ENCODE measurements around the gene LRTM1. TPM values are rescaled to one million over a fixed set of nuclear protein-coding genes. Genes with fewer than 3 reads are reported as not detected.

LRTM1 gene
- total RNA-seq, 1 experiment from 2014 or later, result not detected

- no peak for DNase-seq (ENCODE audit: low read depth, low spot score)
- TF ChIP-seq REST (IDR thresholded peaks at IDR 0.05; ENCODE audit: low read depth), result no peak
- no peaks in the 10 kb centered on the region for H4K20me1 ChIP-seq (ENCODE audit: insufficient read depth)
- H3K9ac ChIP-seq (ENCODE audit: low read length), result no peak overlapping the region
- no peak overlapping the region for H3K4me3 ChIP-seq (replicated peaks in 1 of 2; ENCODE audit: low read depth in 1 of 2, low read length in 2 of 2)
- no peaks in the 10 kb centered on the region; a peak in 2 of 4 replicates for H3K9me3 ChIP-seq (ENCODE audit: control insufficient read depth in 1 of 2, insufficient read depth in 1 of 2, low read depth in 1 of 2, low read length in 2 of 2)
- H3K27me3 ChIP-seq (ENCODE audit: insufficient read depth, low read length), result no peaks in the 10 kb centered on the region
- no peaks in the 10 kb centered on the region for H3K4me1 ChIP-seq (ENCODE audit: control insufficient read depth in 1 of 2, insufficient read depth in 2 of 2, low read length in 2 of 2)
- POLR2A ChIA-PET, result no interaction called here
- no peak overlapping the region for H3K4me2 ChIP-seq (ENCODE audit: low read length)
- RAD21 ChIA-PET (ENCODE audit: low non-redundant PET in 1 of 2, low total read pairs in 2 of 2, uncharacterized antibody in 2 of 2, unreplicated experiment in 2 of 2), result no interaction called here
- no peaks in the 10 kb centered on the region for H3K79me2 ChIP-seq (ENCODE audit: insufficient read depth, low read length)
- no peak overlapping the region for H2AFZ ChIP-seq (ENCODE audit: low read depth, low read length, poor library complexity, severe bottlenecking)
- no peak overlapping the region for H3K27ac ChIP-seq (ENCODE audit: low read depth, low read length)
- intact Hi-C loops (cut with micrococcal nuclease), result no loop called here
- CTCF ChIA-PET, result no interaction called here
- H3K36me3 ChIP-seq (ENCODE audit: control insufficient read depth in 1 of 2, insufficient read depth in 2 of 2, low read length in 2 of 2), result no peaks in the 10 kb centered on the region
- ATAC-seq, result no peak
- no peaks in the 10 kb centered on the region for H3K9me2 ChIP-seq (ENCODE audit: insufficient read depth)
- BruUV-seq (replicated peaks), result no TSS peak
Measured at GRCh38 chr3:54906763-54907162, 21.1 kb downstream of the LRTM1 start.

- no peak overlapping the region for H3K9ac ChIP-seq (ENCODE audit: low read length)
- ATAC-seq, result no peak
Measured at GRCh38 chr3:54905920-54906319, 21.9 kb downstream of the LRTM1 start.

More at GRCh38 chr3:54905920-54906319, 21.9 kb downstream of the LRTM1 start:
- H3K9me2 ChIP-seq (ENCODE audit: insufficient read depth), result no peaks in the 10 kb centered on the region
- ChIA-PET RAD21 (ENCODE audit: low non-redundant PET in 1 of 2, low total read pairs in 2 of 2, uncharacterized antibody in 2 of 2, unreplicated experiment in 2 of 2) (no interaction called here), POLR2A (no interaction called here), CTCF (no interaction called here)
- H3K27ac ChIP-seq (ENCODE audit: low read depth, low read length), result no peak overlapping the region
- no TSS peak for BruUV-seq (replicated peaks)
- no peak overlapping the region for H2AFZ ChIP-seq (ENCODE audit: low read depth, low read length, poor library complexity, severe bottlenecking)
- peaks cover 0 to 5% of the 10 kb centered on the region in 2 experiments; a peak in 2 of 4 replicates for H3K9me3 ChIP-seq (ENCODE audit: control insufficient read depth in 1 of 2, insufficient read depth in 1 of 2, low read depth in 1 of 2, low read length in 2 of 2)
- no peaks in the 10 kb centered on the region for H3K4me1 ChIP-seq (ENCODE audit: control insufficient read depth in 1 of 2, insufficient read depth in 2 of 2, low read length in 2 of 2)
- H3K79me2 ChIP-seq (ENCODE audit: insufficient read depth, low read length), result no peaks in the 10 kb centered on the region
- H3K36me3 ChIP-seq (ENCODE audit: control insufficient read depth in 1 of 2, insufficient read depth in 2 of 2, low read length in 2 of 2), result no peaks in the 10 kb centered on the region
- no peak overlapping the region for H3K4me2 ChIP-seq (ENCODE audit: low read length)
- no peak for DNase-seq (ENCODE audit: low read depth, low spot score)
- intact Hi-C loops (cut with micrococcal nuclease), result no loop called here
- H3K4me3 ChIP-seq (replicated peaks in 1 of 2; ENCODE audit: low read depth in 1 of 2, low read length in 2 of 2), result no peak overlapping the region
- no peaks in the 10 kb centered on the region for H3K27me3 ChIP-seq (ENCODE audit: insufficient read depth, low read length)
- no peaks in the 10 kb centered on the region for H4K20me1 ChIP-seq (ENCODE audit: insufficient read depth)
- TF ChIP-seq CEBPB (IDR thresholded peaks at IDR 0.05; ENCODE audit: low read depth), result no peak
- TF ChIP-seq, protein P1, sequence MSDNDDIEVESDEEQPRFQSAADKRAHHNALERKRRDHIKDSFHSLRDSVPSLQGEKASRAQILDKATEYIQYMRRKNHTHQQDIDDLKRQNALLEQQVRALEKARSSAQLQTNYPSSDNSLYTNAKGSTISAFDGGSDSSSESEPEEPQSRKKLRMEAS (IDR thresholded peaks at IDR 0.05), result no peak
- TF ChIP-seq REST (IDR thresholded peaks at IDR 0.05; ENCODE audit: low read depth), result no peak

All from HCT116 (cell line).